GM18526 (cell line): ENCODE measurements around the gene FXR2.
A peak's percentile ranks its signal among the peaks of the same experiment; 100 is the strongest.

Experiments used
- POLR2A ChIP-seq: IDR thresholded peaks from 3 replicates; pipeline ENCODE4 v1.6.1; 2011; ENCODE audit not compliant: insufficient read length; ENCODE audit errors: extremely low read depth

Gene FXR2

GRCh38 chr17:7632492-7632894, 17.8 kb upstream of the FXR2 start:
- no peak for TF ChIP-seq POLR2A

DNA sequence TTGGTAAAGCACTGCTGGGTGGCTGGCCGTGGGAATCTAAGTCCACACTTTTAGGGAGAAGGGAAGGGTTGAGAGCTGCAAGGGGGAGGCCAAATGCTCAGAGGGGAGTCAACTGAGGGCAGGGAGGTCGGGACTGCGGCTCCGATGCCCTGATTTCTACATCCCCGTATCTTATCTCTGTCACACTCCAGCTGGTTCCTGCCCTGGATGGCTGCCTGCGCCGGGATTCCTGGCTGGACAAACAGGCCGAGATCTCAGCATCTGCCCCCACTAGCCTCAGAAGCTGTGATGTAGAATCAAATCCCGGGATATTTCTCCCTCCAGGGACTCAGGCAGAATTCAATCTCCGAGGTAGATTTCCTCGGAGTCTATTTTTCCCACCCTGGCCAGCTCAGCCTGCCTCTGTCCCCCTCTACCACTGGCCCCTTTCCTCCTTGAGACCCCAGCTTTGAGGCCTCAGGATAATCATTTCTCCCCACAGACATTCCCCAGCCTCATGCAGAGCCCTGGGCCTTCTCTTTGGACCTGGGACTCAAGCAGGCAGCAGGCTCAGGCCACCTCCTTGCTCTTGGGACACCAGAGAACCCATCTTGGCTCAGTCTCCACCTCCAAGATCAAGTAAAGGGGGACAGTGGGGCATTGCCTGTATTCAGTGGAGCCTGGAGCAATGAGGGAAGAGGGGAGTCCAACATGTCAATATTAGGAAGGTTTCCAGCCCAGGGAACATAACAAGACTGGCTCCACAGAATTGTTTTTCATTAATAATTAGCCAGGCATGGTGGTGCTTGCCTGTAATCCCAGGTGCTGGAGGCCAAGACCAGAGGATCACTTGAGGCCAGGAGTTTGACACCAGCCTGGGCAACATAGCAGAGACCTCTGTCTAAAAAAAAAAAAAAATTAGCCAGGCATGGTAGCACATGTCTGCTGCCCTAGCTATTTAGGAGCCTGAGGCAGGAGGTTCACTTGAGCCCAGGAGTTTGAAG, 17.0 kb upstream of the FXR2 start:
- no peak for TF ChIP-seq POLR2A

DNA sequence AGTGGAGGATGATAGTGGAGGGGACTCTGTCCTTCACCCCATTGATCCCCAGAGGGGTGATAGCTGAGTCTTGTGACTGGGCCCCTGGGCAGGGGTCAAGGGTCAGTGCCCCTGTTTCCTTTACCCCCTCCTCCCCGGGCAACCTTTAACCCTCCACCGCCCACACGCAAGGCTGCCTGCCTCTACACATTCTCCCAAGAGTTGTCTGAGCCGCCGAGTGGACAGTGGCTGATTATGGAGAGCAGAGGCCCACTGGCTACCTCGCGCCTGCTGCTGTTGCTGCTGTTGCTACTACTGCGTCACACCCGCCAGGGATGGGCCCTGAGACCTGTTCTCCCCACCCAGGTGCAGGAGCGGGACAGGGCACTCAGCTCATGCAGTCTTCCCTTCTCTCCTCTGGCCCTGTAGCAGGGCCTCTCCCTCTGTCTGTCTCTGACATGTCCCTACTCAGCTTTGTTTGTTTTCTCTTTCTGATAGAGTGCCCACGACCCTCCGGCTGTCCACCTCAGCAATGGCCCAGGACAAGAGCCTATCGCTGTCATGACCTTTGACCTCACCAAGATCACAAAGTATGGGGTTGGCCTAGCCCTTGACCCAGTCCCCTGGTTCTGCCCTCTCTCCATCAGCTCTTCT, 15.4 kb upstream of the FXR2 start, which contains the start of gene SHBG:
SHBG (plus strand) TSS at position 197 of the 633 bp plus-strand sequence; CDS start at position 235, 38 bp downstream.
- no peak for TF ChIP-seq POLR2A

DNA sequence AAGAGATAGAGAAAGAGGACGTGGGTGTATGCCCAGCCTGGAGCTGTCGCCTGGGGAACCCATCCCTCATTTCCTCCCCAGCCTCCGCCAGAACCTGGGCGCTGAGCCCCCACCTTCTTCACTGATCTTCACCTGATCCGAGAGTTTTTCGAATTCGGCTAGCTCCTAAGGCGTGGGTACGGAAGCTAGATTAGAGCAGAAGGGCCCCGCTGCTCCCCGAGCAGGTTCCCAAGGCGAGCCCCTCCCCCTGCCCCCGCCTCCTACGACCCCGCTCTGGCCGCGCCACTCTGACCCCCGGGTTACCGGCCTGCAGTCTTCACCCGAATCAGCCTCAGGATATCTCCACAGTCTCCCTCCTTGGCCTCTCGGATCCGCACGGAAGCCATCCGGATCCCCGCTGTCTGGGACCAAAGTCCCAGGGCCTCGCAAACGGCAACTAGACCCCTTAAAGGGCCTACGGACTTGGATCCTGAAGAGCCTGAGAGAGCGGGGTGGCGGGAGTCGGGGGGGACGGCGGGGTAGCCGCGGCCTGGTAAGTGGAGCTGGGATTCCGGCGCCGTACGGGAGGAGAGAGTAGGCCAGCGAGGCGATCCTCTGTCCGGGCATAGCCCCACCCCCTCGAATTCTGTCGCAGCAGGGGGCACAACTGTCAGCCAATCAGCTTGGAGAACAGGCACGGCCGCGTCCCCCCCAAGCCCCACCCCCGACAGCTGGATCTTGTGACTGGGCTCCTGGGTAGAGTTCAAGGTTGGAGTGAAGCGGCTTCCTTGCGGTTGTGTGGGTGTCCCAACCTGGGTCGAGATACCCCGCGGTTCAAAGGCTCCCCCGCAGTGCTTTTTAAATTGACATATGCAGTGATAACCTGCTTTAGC, 12.8 kb upstream of the FXR2 start, which contains the start of gene SAT2:
SAT2 (minus strand) TSS at position 572 of the 872 bp plus-strand sequence; CDS start at position 386, 186 bp downstream.
- peak; percentile 71 for TF ChIP-seq POLR2A

GRCh38 chr17:7626956-7627249, 12.2 kb upstream of the FXR2 start:
- no peak for TF ChIP-seq POLR2A

- TF ChIP-seq POLR2A, result no peak
These were observed 11.6 kb upstream of the FXR2 start for GRCh38 chr17:7626307-7626706.

GRCh38 chr17:7623661-7624060, 9.0 kb upstream of the FXR2 start:
- no peak for TF ChIP-seq POLR2A

DNA sequence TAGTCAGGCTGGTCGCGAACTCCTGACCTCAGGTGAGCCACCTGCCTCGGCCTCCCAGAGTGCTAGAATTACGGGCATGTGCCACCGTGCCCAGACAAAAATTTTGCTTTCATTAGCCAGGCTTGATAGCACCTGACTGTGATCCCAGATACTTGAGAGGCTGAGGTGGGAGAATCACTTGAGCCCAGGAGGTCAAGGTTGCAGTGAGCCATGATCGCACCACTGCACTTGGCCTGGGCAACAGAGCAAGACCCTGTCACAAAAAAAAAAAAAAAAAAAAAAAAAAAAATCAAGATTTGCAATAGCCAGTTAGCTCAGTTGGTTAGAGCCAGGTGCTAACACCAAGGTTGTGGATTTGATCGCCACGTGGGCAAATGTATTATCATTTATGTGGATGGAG, 6.1 kb upstream of the FXR2 start:
- TF ChIP-seq POLR2A, result no peak

- TF ChIP-seq POLR2A, result no peak
These were observed 3.9 kb upstream of the FXR2 start for GRCh38 chr17:7618608-7619007.

GRCh38 chr17:7615265-7615747, 609 bp upstream of the FXR2 start:
- peak; percentile 19 for TF ChIP-seq POLR2A

DNA sequence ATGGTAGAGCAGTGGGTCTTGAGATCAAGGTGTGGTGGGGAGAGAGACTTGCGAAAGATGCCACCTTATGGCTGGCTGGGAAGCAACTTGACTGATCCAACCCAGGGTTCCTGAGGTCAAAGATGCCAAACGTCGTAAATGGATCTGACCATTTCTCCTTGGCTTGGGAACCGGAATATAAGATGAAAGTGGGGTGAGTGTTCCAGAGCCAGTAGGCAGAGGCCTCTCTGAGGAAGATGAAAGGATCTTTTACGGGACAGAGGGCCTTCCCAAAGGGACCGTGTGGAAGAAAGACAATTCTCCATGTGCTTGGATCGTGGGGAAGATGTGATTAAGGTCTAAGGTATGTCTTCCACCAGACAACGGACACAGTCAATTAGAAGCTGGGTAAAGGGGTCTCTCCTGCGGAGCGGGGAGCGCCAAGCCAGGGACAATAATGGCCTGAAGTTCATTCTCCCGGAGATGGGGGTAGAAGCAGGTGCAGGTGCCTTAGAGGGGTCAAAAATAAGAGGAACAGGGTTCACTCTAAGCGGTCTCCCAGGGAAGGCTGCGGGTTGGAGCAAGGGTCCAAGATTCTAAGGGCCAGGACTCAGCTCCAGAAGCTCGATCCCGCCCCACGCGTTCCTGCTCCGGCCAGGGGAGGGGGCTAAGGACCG, 800 bp downstream of the FXR2 start:
- TF ChIP-seq POLR2A, result no peak

GRCh38 chr17:7612294-7612640, 2.4 kb downstream of the FXR2 start:
- TF ChIP-seq POLR2A, result no peak

DNA sequence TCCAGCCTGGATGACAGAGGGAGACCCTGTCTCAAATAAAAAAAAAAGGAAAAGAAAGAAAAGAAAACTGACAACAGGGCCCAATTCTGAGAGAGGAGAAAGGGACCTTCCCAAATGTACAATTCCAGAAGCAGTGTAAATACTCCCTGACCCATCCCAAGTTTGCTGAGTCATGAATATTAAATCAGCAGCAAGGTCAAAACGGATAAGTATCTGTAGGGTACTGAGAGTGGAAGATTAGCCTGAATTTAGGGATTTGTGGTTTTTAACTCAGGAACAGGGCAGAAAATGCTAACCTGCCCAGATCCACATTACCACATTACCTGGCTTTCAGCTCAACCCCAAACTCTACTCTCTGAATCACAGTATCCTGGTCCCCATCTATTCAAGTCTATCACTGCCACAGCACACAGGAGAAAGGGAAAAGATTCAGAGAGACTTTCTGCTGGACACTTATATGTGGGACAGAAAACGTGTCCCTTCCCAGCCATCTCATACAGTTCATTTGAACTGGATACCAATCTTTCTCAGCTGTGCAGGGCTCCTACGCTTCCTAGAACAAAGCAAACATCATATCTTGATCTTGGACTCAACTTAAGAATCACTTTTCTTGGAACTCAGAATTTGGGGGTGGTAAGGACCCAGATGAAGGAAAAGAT, 2.9 kb downstream of the FXR2 start:
- TF ChIP-seq POLR2A, result no peak

GRCh38 chr17:7610641-7611040, 4.1 kb downstream of the FXR2 start:
- no peak for TF ChIP-seq POLR2A
